CD4-positive, alpha-beta T cell treated with Interleukin-4 for 1 hour (primary cell): Measurements from ENCODE around the gene MGMT.

Source experiments
- DNase-seq, 2 donors: peaks; one replicate each; pipeline ENCODE4 v3.0.0-alpha.2; 2020 to 2022

MGMT gene

GRCh38 chr10:129546106-129546505, 79.1 kb downstream of the MGMT start:
- no peak for DNase-seq

GRCh38 chr10:129547608-129548007, 80.6 kb downstream of the MGMT start:
- DNase-seq = no peak

- no peak for DNase-seq
Observed at GRCh38 chr10:129548600-129548999, 81.6 kb downstream of the MGMT start.

GRCh38 chr10:129550076-129550475, 83.0 kb downstream of the MGMT start:
- DNase-seq = no peak

- no peak for DNase-seq
Observed at GRCh38 chr10:129550658-129551057, 83.6 kb downstream of the MGMT start.

GRCh38 chr10:129552119-129552518, 85.1 kb downstream of the MGMT start:
- no peak for DNase-seq

- DNase-seq = no peak
Observed at GRCh38 chr10:129553928-129554327, 86.9 kb downstream of the MGMT start.

- DNase-seq = no peak
Observed at GRCh38 chr10:129556316-129556715, 89.3 kb downstream of the MGMT start.

- DNase-seq = no peak
Observed at GRCh38 chr10:129560361-129560760, 93.3 kb downstream of the MGMT start.

- DNase-seq = no peak
Observed at GRCh38 chr10:129562487-129562886, 95.4 kb downstream of the MGMT start.

- no peak for DNase-seq
Observed at GRCh38 chr10:129564923-129565322, 97.9 kb downstream of the MGMT start.

GRCh38 chr10:129568583-129569344, 101.7 kb downstream of the MGMT start:
- DNase-seq = no peak

- no peak for DNase-seq
Observed at GRCh38 chr10:129570185-129570584, 103.1 kb downstream of the MGMT start.

GRCh38 chr10:129579228-129579627, 112.2 kb downstream of the MGMT start:
- DNase-seq = no peak

- DNase-seq = no peak
Observed at GRCh38 chr10:129580010-129580409, 113.0 kb downstream of the MGMT start.

GRCh38 chr10:129580901-129581300, 113.9 kb downstream of the MGMT start:
- DNase-seq = no peak

GRCh38 chr10:129581827-129582411, 114.9 kb downstream of the MGMT start:
- no peak for DNase-seq

- no peak for DNase-seq
Observed at GRCh38 chr10:129583831-129584230, 116.8 kb downstream of the MGMT start.

GRCh38 chr10:129586898-129587443, 119.9 kb downstream of the MGMT start:
- DNase-seq = no peak

GRCh38 chr10:129589546-129589945, 122.5 kb downstream of the MGMT start:
- no peak for DNase-seq

- no peak for DNase-seq
Observed at GRCh38 chr10:129593953-129594352, 126.9 kb downstream of the MGMT start.

GRCh38 chr10:129594811-129595210, 127.8 kb downstream of the MGMT start:
- DNase-seq = no peak

GRCh38 chr10:129598413-129598812, 131.4 kb downstream of the MGMT start:
- no peak for DNase-seq

GRCh38 chr10:129599160-129599559, 132.1 kb downstream of the MGMT start:
- no peak for DNase-seq
